GM19239 (cell line): Measurements from ENCODE around the gene TEX261.
"Not testable (repeated sequence)": the region's sequence is repeated elsewhere in the genome, so short reads cannot be mapped to it uniquely, and the experiment has no call there.

Experiments
- DNase-seq: peaks from one replicate; pipeline ENCODE4 v3.0.0; 2011; ENCODE audit warnings: low spot score; ENCODE audit not compliant: insufficient read length
- FAIRE-seq: peaks from 2 replicates; lab custom pipeline; 2011; peaks lifted over from hg19 to GRCh38; lab: Jason Lieb, UNC

TEX261 gene

DNA sequence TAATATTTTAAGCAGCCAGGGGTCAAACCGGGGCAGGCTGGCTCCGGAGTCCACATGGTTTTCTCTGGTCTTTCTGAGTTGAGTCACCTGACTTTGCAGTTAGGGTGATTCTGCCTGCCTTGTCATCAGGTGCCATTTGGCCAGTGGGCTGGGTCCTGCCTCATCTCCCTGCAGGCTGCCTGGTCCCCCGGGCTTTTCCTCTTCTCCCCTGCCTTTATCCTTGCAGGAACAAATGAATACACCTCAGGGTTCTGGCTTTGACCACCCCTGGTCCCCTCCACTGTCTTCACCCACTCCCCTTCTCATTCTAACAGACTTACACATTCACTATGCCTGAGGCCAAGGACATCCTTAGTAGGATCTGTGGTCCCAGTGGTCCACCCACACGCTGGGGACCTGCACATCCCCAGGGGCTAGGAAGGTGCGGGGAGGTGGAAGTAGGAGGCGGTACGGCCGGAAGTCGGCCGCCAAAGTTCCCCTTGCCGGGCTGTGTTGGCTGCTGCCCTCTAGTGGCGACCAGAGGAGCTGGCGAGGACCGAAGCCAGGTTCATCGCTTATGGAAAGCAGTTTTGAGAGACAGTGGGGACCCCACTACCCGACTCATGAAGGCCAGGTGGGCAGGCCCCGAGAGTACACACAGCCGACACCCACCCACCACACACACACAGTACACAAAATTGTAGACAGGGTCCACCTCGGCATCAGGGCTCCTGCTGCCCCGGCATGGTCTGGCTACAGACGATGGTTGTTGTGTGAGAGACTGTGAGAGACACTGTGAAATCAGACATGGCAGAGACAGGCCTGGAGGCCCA lies 6.3 kb upstream of the TEX261 start:
- DNase-seq (peak; percentile 81), FAIRE-seq (peak; percentile 90)

DNA sequence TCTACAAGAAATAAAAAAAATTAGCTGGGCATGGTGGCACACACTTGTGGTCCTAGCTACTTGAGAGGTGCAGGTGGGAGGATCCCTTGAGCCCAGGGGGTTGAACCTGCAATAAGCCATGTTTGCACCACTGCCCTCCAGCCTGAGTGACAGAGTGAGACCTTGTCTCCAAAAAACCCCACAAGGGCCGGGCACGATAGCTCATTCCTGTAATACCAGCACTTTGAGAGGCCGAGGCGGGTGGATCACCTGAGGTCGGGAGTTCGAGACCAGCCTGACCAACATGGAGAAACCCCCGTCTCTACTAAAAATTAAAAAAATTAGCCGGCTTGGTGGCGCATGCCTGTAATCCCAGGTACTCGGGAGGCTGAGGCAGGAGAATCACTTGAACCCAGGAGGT lies 5.3 kb upstream of the TEX261 start:
- DNase-seq, FAIRE-seq: not testable (repeated sequence)

DNA sequence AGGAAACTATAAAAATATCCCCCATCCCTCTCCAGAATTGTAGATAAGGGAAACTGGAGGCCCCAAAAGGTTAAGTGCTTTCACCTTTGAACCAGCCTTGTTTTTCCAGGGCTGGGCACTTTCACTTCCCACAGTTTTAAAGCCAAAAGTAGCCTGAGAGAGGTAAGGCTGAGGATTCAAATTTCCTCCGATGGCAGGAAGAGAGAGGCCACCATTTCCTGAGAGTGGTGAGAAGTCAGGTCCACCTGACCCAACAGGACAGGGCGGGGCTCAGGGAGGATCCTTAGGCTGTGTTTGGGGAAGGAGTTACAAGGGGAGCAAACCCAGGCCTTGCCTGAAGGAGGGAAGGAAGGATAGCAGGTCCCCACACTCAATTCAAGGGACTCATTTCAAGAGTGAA lies 4.7 kb upstream of the TEX261 start:
- DNase-seq (no peak), FAIRE-seq (no peak)

DNA sequence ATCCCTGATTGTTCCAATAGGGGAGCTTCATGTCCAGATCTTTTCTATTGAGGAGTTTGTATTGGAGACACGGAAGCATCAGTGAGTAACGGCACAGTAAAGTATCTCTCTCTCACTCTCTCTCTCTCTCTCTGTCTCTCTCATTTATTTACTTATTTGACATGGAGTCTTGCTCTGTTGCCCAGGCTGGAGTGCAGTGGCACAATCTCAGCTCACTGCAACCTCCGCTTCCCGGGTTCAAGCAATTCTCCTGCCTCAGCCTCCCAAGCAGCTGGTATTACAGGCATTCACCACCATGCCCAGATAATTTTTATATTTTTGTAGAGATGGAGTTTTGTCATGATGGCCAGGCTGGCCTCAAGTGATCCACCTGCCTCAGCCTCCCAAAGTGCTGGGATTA lies 4.2 kb upstream of the TEX261 start:
- not testable (repeated sequence) for FAIRE-seq, DNase-seq

DNA sequence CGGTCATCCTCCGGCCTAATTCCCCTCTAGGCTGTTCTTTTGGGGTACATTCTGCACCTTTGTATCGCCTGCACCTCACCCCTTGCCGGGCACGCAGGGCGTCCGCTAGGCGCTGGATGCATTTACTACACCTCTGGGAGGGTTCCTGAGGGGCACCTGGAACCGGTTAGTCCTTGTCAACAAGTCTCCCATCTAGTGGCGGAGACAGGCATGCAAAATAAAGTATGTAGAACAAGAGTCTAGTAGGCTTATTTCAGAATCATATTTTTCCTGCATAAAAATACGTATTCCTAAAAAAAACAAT lies 705 bp upstream of the TEX261 start:
- peak; percentile 90 for FAIRE-seq
- peak; percentile 58 for DNase-seq

DNA sequence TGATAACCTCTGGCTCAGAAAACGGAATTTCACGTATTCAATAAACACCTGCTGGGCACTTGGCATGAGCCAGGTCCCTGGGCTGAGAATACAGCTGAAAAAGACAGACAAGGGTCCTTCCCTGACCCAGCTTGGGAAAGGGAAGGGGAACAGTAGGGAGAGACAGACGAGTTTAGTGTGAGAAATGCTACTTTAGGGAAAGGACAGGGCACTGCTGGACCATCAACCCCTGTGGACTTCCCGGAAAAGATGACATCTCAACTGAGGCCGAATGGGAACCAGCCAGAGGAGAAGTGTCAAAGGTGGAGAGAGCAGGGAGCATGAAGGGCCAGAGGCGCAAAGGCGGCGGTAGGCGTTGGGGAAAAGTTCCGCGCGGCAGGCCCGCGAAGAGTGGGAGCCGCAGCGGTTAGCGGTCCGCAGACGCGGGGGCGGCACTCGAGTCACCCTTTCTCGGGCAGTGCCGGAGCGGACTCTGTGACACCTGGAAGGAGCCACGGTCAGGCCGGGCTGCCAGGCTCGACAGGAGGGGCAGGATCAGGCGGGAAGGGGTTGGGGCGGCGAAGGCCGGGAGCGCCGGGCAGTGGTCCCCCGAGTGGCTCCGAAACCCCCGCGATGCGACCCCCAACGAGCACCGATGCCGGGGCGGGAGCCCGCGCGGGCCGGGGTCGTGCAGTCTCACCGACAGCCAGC lies 519 bp downstream of the TEX261 start:
- DNase-seq (no peak), FAIRE-seq (no peak)

DNA sequence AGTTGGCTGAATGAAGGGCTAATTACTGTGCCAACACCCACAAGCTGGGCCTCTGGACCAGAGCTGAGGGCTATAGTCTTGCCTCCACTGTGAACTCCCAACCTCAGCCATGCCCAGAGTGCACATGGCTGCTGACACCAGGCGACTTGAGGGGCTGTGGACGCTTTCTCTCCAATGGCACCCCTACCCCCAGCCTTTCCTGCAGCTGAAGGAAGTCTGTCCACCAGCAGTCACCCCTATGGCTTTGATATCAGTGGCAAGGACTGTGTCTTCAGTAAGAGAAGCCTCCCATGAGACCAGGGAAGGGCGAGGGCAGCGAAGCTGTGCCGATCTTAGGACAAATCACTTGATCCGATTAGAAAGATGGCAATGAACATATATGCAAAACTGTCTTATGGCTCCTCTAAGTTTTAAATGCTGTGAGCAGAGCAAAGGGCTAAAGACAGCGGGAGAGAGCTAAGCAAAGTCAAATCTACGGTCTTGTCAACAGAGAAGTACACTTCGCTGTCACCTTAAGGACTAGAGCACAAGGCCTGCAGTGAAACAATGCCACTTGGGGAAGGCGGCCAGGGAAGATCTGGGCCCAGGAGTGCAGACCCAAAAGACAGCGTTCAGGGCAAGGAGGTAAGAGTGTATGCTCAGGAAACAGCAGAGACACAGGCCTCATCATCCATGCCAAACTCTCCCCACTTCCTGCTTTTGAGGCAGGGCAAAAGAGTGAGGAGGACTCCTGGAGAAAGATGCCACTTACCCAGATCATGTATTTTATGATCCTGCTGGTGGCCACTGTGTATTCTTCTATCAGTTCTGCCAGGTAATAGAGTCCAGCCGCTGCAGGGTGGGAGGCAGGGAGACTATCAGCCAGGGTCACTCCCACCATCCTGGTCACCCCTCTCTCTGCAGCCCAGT lies 1.5 kb downstream of the TEX261 start:
- DNase-seq (no peak), FAIRE-seq (no peak)

DNA sequence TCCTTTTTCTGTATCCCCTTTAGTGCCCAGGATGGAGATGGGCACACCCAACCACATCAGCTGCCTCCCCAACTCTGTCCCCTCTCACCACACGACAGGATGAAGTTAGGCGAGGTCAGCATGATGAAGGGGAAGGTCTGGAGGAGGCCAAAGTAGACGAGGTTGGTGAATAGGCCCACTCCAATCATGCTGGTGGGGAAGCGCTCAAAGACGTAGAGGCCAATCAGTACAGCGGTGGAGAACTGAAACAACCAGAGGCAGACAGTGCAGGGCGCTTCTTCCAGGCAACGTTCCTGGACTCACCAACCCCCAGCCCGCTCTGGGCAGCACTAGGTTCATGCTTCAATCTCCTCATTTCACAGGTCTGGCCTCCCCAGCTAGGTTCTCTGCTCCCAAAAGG lies 2.9 kb downstream of the TEX261 start:
- FAIRE-seq (no peak), DNase-seq (no peak)

DNA sequence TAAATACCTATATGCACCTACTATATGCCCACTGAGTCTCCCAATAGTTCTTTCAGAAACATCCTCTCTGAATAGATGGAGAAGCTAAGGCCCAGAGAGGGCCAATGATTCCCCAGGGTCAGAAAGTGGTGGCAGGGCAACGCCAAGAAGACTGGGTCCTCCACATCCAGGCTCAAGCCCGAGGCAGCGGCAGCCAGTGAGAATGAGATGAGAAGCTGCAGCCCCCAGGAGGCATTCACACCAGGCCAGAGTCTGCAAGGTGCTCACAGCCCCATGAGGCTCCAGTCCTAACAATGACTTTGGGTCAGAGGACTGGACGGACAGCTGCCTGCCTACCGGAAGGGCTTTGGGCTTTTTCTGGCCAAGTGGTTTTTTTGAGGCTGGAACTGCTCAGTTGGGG lies 3.5 kb downstream of the TEX261 start:
- FAIRE-seq = no peak
- DNase-seq = no peak

DNA sequence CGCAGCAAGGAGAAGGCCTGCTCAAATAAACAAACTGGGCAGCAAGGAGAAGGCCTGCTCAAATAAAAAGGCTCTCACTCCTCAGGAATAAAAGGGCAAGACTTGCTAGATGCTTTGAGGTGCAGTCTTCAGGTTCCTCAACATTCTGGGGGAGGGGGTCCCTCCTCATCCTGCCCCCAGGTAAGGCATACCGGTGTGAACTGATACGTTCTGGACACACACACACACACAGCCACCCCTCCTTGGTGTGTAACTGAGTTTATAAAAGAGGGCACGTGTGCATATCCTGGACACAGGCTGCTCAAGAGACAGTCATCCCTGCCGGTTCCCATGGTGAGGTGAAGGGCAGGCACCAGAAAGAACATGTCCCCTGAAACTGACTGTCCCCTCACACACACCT lies 4.5 kb downstream of the TEX261 start:
- DNase-seq (no peak), FAIRE-seq (no peak)

DNA sequence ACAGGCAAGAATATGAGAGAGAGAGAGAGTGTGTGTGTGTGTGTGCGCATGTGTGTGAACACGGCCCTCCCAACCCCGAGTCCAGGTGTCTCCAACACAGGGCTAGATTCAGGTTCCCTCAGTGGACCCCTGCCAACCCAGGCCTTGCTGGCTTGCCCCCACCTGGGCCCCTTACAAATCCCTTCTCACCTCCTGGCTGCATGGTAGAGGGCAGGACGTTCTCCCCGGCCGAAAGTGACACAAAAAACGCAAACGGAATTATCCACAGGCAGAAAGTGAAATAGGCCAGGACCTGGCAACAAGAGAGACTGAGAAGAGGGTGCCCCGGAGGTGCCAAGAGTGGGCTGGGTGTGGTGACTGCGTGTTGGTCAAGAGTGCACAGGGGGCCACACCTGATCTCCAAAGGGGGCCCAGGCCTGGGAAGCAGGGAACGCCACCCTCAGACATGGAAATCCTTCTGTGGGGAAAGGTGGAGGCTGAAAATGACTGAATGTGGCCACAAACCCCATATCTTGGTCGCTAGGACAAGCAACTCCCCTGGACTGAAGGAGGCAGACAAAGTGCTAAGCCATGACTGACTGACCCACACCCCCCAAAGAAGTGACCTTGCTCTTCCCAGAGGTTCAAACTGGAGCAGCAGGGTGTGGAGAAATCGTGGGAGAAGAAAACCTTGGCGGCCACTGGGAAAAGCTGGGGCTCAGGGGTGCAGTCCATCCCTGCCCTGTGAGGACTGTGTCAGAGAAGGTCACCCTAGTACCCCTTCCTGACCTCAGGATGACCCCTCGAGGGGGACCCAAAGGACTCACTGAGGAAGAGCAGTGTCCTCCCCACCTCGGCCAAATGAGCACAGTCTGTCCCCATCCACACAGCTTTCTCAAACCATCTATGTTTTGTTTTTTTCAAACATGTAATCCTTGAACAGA lies 5.7 kb downstream of the TEX261 start:
- no peak for DNase-seq
- FAIRE-seq = no peak

DNA sequence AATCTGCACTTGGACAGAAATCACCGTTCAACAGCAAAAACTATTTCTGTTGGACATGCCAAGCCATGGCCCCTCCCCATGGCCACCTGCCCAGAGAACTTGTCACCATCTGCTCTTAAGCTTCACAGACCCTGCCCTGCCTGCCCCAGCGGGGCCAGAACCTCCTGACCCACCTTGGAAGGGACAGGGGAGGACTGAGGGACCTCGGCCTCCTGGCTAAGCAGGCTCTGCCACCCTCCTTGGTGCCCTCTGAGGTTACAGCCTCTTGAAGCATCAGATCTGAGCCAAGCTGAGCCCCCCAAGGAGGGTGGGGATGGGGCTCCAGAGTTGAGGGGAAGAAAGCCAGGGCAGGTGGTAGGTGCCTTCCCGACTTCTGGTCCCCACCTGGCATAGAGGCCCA lies 6.5 kb downstream of the TEX261 start:
- FAIRE-seq (no peak), DNase-seq (no peak)

DNA sequence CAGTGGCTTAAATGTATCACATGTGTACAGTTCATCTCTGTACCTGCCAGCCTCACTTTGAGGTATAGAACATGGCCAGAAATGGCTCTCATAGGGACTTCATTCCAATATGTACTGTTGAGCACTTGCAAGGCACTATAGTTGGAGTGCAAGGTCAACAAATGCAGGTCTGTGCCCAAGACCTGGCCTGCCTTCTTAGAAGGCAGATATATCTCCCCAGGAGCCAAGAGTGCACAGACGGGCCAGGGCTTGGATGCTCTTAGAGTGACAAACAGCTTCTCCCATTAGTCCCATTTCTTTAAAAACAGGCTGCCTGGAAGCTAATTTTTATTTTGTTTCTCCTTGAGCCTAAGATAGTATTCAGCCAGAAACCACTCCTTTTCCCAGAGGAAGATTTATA lies 7.3 kb downstream of the TEX261 start:
- FAIRE-seq = no peak
- DNase-seq = no peak

DNA sequence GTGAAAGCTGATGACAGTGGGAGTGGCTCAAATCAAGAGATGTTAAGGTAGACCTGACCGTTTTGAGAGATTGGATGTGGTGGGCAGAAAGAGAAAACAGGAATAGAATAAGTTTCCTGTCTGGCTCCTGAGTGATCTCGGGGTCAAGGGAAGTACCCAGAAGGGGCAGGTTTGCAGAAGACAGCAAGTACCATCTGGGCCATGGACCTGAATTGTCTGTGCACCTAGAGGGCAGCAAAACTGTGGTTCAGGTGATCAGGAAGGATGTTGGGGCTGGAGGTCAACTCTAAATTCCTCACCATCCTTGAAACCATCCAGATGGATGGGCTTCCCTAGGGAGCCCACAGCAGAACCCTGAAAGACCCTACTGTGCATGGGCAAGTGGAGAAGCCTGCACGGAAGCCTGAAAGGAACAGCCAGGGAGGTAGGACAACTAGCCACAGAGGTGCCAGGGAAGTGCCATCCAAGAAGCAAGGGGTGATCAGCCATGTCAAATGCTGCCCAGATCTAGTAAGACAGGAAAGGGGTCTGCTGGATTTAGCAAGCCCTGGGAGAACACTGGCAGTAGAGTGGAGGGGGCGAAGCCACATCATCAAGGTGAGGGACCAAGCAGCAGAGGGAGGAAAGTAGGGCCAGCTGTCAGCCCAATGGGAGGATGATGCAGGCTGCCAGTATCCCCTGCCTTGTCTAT lies 8.0 kb downstream of the TEX261 start:
- FAIRE-seq (no peak), DNase-seq (no peak)

DNA sequence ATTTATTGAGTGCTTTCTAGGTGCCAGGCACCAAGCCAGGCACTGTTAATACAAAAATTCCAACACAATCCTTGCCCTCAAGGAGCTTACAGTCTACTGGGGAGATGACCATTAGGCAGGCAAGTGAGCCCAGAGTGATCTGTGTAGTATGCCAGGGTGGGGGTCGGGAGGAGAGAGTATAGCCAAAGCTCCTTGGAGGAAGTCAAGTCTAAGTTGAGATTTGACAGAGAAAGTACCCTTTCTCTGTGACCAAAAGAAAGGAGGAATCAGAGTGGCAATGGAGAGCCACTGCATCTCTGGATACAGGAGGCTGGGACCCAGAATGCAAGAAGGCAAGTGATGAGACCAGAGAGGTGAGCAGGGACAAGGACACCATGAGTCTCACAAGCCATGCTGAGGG lies 8.7 kb downstream of the TEX261 start:
- DNase-seq (no peak), FAIRE-seq (no peak)

DNA sequence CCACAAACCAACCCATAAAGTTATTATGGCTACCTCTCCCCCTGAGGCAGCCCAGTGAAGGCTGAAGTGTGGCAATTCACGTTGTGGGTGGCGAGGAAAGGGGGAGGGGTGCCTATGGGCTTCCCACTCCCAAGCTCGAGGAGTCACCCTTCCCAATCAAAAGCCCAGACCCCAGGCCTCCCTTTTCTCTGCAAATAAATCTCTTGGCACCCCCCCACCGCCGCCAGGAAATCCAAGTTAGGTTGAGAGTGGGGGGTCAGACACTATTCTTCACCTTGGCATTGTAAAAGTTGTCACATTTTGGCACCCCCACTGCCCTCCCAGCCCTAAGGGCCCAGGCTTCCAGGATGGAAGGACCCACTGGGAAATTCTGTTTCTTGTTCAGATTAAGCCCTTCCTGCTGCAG lies 9.4 kb downstream of the TEX261 start:
- FAIRE-seq = no peak

DNA sequence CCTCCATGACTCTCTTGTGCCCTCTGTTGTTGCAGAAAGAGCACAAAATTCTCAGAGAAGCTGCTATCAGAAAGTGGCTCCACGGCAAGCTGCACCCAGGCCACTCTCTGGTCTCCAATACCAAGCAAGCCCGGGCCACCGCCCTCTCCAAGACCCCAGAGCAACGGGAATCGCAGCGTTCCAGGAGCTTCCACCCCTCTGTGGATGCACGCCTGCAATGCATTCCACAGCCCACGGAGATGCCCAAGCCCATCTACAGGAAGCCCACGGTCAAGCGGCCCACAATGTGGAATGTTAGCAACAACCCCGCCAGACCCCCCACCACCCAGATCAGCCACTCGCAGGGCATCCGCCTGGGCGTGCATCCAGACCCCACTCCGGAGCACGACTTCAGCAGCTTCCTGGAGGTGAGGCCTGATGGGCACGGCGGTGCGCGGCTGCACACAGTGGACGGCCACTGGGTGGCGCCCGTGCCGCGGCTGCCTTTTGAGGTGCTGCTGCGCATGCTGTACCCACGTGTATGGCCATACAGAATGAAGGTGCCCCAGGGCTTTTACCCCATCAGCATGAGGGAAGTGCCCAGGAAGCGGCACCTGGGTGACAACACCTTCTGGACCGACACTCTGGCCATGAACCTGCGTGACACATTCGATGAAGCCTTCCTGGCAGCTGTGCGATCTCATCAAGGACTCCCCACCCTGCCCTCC lies 9.9 kb downstream of the TEX261 start:
- FAIRE-seq = no peak
- DNase-seq = peak; percentile 82

More for the DNA sequence above, 9.4 kb downstream of the TEX261 start:
- DNase-seq = no peak

DNA sequence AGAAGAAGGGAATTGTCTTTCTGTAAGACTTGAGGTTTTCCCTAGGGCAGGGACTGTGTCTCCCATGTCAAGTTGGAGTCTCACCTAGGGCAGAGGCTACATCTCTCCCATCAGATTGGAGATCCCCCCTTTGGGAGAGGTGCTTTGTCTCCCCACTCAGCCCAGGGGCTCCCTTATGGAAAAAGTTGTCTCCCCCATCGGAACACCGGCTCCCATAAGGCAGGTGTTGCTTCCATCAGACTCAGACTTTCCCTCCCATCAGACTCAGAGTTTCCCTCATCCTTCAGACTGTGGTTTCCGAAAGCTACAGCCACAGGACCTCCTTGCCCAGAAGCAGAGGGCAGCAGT lies 10.5 kb downstream of the TEX261 start:
- DNase-seq = no peak
- no peak for FAIRE-seq
